ENCODE data around the gene CDK3.

- no peak for TF ChIP-seq POLR2A (IDR thresholded peaks at IDR 0.05; ENCODE audit: extremely low read depth, insufficient read length)
- no peak for TF ChIP-seq CTCF (IDR thresholded peaks at IDR 0.05; ENCODE audit: low read depth, low read length)
Observed at GRCh38 chr17:76039121-76039520, 38.5 kb downstream of the CDK3 start.

Data from NB4 (cell line).